ENCODE data around the gene EXOC1.

DNA sequence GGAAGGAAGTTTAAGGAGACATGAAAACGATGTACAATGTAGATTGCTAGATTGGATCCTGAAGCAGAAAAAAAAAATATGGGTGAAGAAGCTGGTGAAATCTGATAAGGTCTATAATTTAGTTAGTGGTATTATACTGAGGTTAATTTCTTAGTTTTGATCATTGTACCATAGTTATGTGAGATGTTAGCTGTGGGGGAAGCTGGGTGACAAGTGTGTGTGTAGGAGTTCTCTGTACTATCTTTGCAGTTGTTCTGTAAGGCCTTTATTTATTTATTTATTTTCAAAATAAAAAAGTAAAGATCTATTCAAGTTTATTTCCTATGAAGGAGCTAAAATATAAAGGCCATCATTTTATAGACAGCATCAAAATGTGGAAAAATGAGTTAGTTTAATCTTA is 12.5 kb upstream of the EXOC1 start:
- TF ChIP-seq CTCF (IDR thresholded peaks at IDR 0.05 in 8 of 11, conservative IDR thresholded peaks at IDR 0.05 in 3 of 11) (no peak), POLR2A (IDR thresholded peaks at IDR 0.05) (no peak), POLR2AphosphoS5 (IDR thresholded peaks at IDR 0.05) (no peak)

Measured in spleen (tissue), 7 donors.